Tibial nerve (tissue), 4 donors: ENCODE measurements around the gene TMCC1. TPM values are rescaled to one million over a fixed set of nuclear protein-coding genes. Genes with fewer than 3 reads are reported as not detected.

Experiments
- DNase-seq, 2 donors: peaks; one replicate each; pipeline ENCODE4 v3.0.0-alpha.2; 2019; ENCODE audit warnings: low spot score in 2 of 2
- H3K27ac ChIP-seq, 4 donors: fragments of 200-600 bp; sonication (generic) in 3 of 4; one replicate each; pipeline ENCODE4 v1.5.1; 2017 to 2019; ENCODE audit warnings: mild to moderate bottlenecking in 1 of 4
- H3K27me3 ChIP-seq, 2 donors: fragments of 200-600 bp; sonication (generic) in 1 of 2; one replicate each; pipeline versions ENCODE4 v1.5.1 to v1.6.0; 2017 to 2019
- H3K36me3 ChIP-seq, 3 donors: fragments of 200-600 bp; sonication (generic); one replicate each; pipeline ENCODE4 v1.5.1; 2018 to 2019
- H3K4me1 ChIP-seq, 4 donors: fragments of 200-600 bp; sonication (generic) in 3 of 4; one replicate each; pipeline ENCODE4 v1.5.1; 2017 to 2019
- H3K4me3 ChIP-seq, 4 donors: fragments of 200-600 bp; sonication (generic) in 3 of 4; one replicate each; pipeline ENCODE4 v1.5.1; 2017 to 2019; ENCODE audit warnings: mild to moderate bottlenecking in 1 of 4, moderate library complexity in 1 of 4
- H3K9me3 ChIP-seq, 4 donors: fragments of 200-600 bp; sonication (generic) in 3 of 4; one replicate each; pipeline ENCODE4 v1.5.1; 2017 to 2019
- CTCF ChIP-seq, 5 experiments: fragments of 200-600 bp in 3 of 5; fragments of 450-650 bp in 2 of 5; sonication (generic) in 3 of 5; IDR thresholded peaks; one replicate each; pipeline ENCODE4 v1.5.1; 2016 to 2019; ENCODE audit warnings: antibody characterized with exemption in 5 of 5, mild to moderate bottlenecking in 3 of 5, moderate library complexity in 2 of 5
- EP300 ChIP-seq, 2 donors: sonication (generic); formaldehyde crosslinking; IDR thresholded peaks; one replicate each; pipeline ENCODE4 v1.6.1; 2017; ENCODE audit warnings: antibody characterized with exemption in 2 of 2, mild to moderate bottlenecking in 1 of 2
- POLR2A ChIP-seq, 2 donors: fragments of 450-650 bp; IDR thresholded peaks; one replicate each; pipeline ENCODE4 v1.6.1; 2017; ENCODE audit warnings: antibody characterized with exemption in 2 of 2, mild to moderate bottlenecking in 2 of 2, moderate library complexity in 2 of 2
- WGBS, 2 donors: methylation state at CpG; one replicate each; pipeline ENCODE4 v1.1.5; 2018; 5-methylcytosine and 5-hydroxymethylcytosine counted together
- total RNA-seq, 4 donors: library from RNA; depleted of rRNA; stranded (reverse); fragments of >200 nt; gene quantifications; one replicate each; pipeline ENCODE4 v1.1.0, GENCODE V29; 2016

Gene TMCC1
- total RNA-seq, 4 donors from 2014 or later: 19.9 to 27.9 (median 23.1) TPM

GRCh38 chr3:129602730-129603560, 290.6 kb downstream of the TMCC1 start:
- Histone ChIP-seq H3K4me1 (peaks cover 0 to 80% (median 67%) of the 10 kb centered on the region in 4 donors), H3K4me3 (peak overlapping the region in 3 of 4 donors; percentile 56 to 84 (median 79)), H3K27ac (peak overlapping the region; percentile 21 to 97 (median 82)), H3K27me3 (no peaks in the 10 kb centered on the region), H3K9me3 (no peaks in the 10 kb centered on the region), H3K36me3 (no peaks in the 10 kb centered on the region)
- peak; percentile 68 to 75 for DNase-seq
- TF ChIP-seq EP300 (IDR thresholded peaks at IDR 0.05): peak in 1 of 2 donors; percentile 61
- no peak for TF ChIP-seq CTCF (IDR thresholded peaks at IDR 0.05)
- TF ChIP-seq POLR2A (IDR thresholded peaks at IDR 0.05): peak in 1 of 2 donors; percentile 16
- 40% methylated on average over 11 to 12 of the region's 15 CpGs for WGBS, 2 donors

- DNase-seq: no peak
Measured at GRCh38 chr3:129602309-129602708, 291.2 kb downstream of the TMCC1 start.

GRCh38 chr3:129601713-129602112, 291.8 kb downstream of the TMCC1 start:
- H3K27ac ChIP-seq: peak overlapping the region in 3 of 4 donors; percentile 10 to 97 (median 89)

More at GRCh38 chr3:129602309-129602708, 291.2 kb downstream of the TMCC1 start:
- no peaks in the 10 kb centered on the region for H3K9me3 ChIP-seq
- 72 to 77% methylated on average over 11 of the region's 11 CpGs for WGBS, 2 donors
- H3K4me3 ChIP-seq: peak overlapping the region in 2 of 4 donors; percentile 56 to 84
- no peaks in the 10 kb centered on the region for H3K36me3 ChIP-seq
- H3K27ac ChIP-seq: peak overlapping the region; percentile 21 to 97 (median 82)
- peaks cover 0 to 80% (median 67%) of the 10 kb centered on the region in 4 donors for H3K4me1 ChIP-seq
- no peak for TF ChIP-seq POLR2A (IDR thresholded peaks at IDR 0.05)
- no peak for TF ChIP-seq EP300 (IDR thresholded peaks at IDR 0.05)
- no peak for TF ChIP-seq CTCF (IDR thresholded peaks at IDR 0.05)
- no peaks in the 10 kb centered on the region for H3K27me3 ChIP-seq

GRCh38 chr3:129600348-129600747, 293.2 kb downstream of the TMCC1 start:
- TF ChIP-seq CTCF (IDR thresholded peaks at IDR 0.05) (no peak), POLR2A (IDR thresholded peaks at IDR 0.05) (no peak), EP300 (IDR thresholded peaks at IDR 0.05) (no peak)
- no peaks in the 10 kb centered on the region for H3K27me3 ChIP-seq
- no peak for DNase-seq
- H3K36me3 ChIP-seq: no peaks in the 10 kb centered on the region
- peaks cover 0 to 97% (median 78%) of the 10 kb centered on the region in 4 donors for H3K4me1 ChIP-seq
- H3K9me3 ChIP-seq: no peaks in the 10 kb centered on the region
- H3K27ac ChIP-seq: peak overlapping the region; percentile 18 to 97 (median 83)
- no peak overlapping the region for H3K4me3 ChIP-seq
- WGBS, 2 donors: 77 to 84% methylated on average over 2 of the region's 2 CpGs

More at GRCh38 chr3:129601713-129602112, 291.8 kb downstream of the TMCC1 start:
- no peaks in the 10 kb centered on the region for H3K27me3 ChIP-seq
- no peak for TF ChIP-seq CTCF (IDR thresholded peaks at IDR 0.05)
- no peak for TF ChIP-seq EP300 (IDR thresholded peaks at IDR 0.05)
- no peak for TF ChIP-seq POLR2A (IDR thresholded peaks at IDR 0.05)
- no peaks in the 10 kb centered on the region for H3K9me3 ChIP-seq
- no peak for DNase-seq
- 71 to 72% methylated on average over 5 of the region's 5 CpGs for WGBS, 2 donors
- H3K36me3 ChIP-seq: no peaks in the 10 kb centered on the region
- H3K4me3 ChIP-seq: peak overlapping the region in 1 of 4 donors; percentile 84
- peaks cover 0 to 83% (median 70%) of the 10 kb centered on the region in 4 donors for H3K4me1 ChIP-seq

GRCh38 chr3:129599607-129600006, 293.9 kb downstream of the TMCC1 start:
- H3K27ac ChIP-seq: peak overlapping the region; percentile 18 to 97 (median 83)
- DNase-seq: no peak
- 33 to 34% methylated on average over 5 of the region's 5 CpGs for WGBS, 2 donors
- peaks cover 0 to 100% (median 83%) of the 10 kb centered on the region in 4 donors for H3K4me1 ChIP-seq
- H3K27me3 ChIP-seq: no peaks in the 10 kb centered on the region
- H3K4me3 ChIP-seq: peak overlapping the region in 1 of 4 donors; percentile 2
- TF ChIP-seq EP300 (IDR thresholded peaks at IDR 0.05) (peak in 1 of 2 donors; percentile 45), CTCF (IDR thresholded peaks at IDR 0.05) (no peak)
- no peaks in the 10 kb centered on the region for H3K36me3 ChIP-seq
- H3K9me3 ChIP-seq: no peaks in the 10 kb centered on the region
